ENCODE results near the gene FOXF1. TPM values are rescaled to one million over a fixed set of nuclear protein-coding genes. Genes with fewer than 3 reads are reported as not detected.
A peak's percentile ranks its signal among the peaks of the same experiment; 100 is the strongest.

The FOXF1 gene
- total and polyA plus RNA-seq, 2 experiments from 2014 or later, result 2.6 to 4.4 TPM

- Histone ChIP-seq H3K27ac (no peak overlapping the region), H3K36me3 (no peaks in the 10 kb centered on the region), H3K4me1 (ENCODE audit: low read depth) (no peaks in the 10 kb centered on the region), H3K27me3 (peaks cover 100% of the 10 kb centered on the region), H3K4me3 (no peak overlapping the region), H3K9me3 (ENCODE audit: low read depth) (no peaks in the 10 kb centered on the region)
- TF ChIP-seq CTCF (IDR thresholded peaks at IDR 0.05; ENCODE audit: low read depth, low read length), result no peak
- no peak for DNase-seq (ENCODE audit: low read depth in 1 of 2, low spot score in 1 of 2)
Measured at GRCh38 chr16:86505899-86506864, 4.1 kb upstream of the FOXF1 start.

GRCh38 chr16:86507173-86508027, 2.9 kb upstream of the FOXF1 start:
- H3K27me3 ChIP-seq, result peaks cover 100% of the 10 kb centered on the region
- TF ChIP-seq CTCF (IDR thresholded peaks at IDR 0.05; ENCODE audit: low read depth, low read length), result no peak
- no peaks in the 10 kb centered on the region for H3K9me3 ChIP-seq (ENCODE audit: low read depth)
- H3K36me3 ChIP-seq, result no peaks in the 10 kb centered on the region
- H3K4me3 ChIP-seq, result no peak overlapping the region
- DNase-seq (ENCODE audit: low read depth in 1 of 2, low spot score in 1 of 2), result no peak
- H3K4me1 ChIP-seq (ENCODE audit: low read depth), result no peaks in the 10 kb centered on the region
- no peak overlapping the region for H3K27ac ChIP-seq

- Histone ChIP-seq H3K36me3 (no peaks in the 10 kb centered on the region), H3K4me1 (ENCODE audit: low read depth) (no peaks in the 10 kb centered on the region), H3K27ac (no peak overlapping the region), H3K4me3 (peak overlapping the region; percentile 6), H3K9me3 (ENCODE audit: low read depth) (no peaks in the 10 kb centered on the region), H3K27me3 (peaks cover 100% of the 10 kb centered on the region)
- no peak for TF ChIP-seq CTCF (IDR thresholded peaks at IDR 0.05; ENCODE audit: low read depth, low read length)
- no peak for DNase-seq (ENCODE audit: low read depth in 1 of 2, low spot score in 1 of 2)
Measured at GRCh38 chr16:86508028-86508946, 2.0 kb upstream of the FOXF1 start.

GRCh38 chr16:86508947-86509758, 1.2 kb upstream of the FOXF1 start:
- DNase-seq (ENCODE audit: low read depth in 1 of 2, low spot score in 1 of 2), result peak; percentile 53 to 77
- no peaks in the 10 kb centered on the region for H3K36me3 ChIP-seq
- no peaks in the 10 kb centered on the region for H3K4me1 ChIP-seq (ENCODE audit: low read depth)
- TF ChIP-seq CTCF (IDR thresholded peaks at IDR 0.05; ENCODE audit: low read depth, low read length), result no peak
- H3K27me3 ChIP-seq, result peaks cover 100% of the 10 kb centered on the region
- no peaks in the 10 kb centered on the region for H3K9me3 ChIP-seq (ENCODE audit: low read depth)
- H3K4me3 ChIP-seq, result peak overlapping the region; percentile 34
- no peak overlapping the region for H3K27ac ChIP-seq
